UCSD-AML1 (cell line): ENCODE measurements around the gene ADRA1B.

Source experiments
- DNase-seq: peaks from one replicate; lab custom pipeline; 2025; ENCODE audit not compliant: unreplicated experiment; lab: John Stamatoyannopoulos, UW

Gene ADRA1B

GRCh38 chr5:159901308-159901707 lies 15.0 kb upstream of the ADRA1B start:
- DNase-seq = no peak

GRCh38 chr5:159901772-159902171 lies 14.5 kb upstream of the ADRA1B start:
- DNase-seq = no peak

GRCh38 chr5:159902444-159903121 lies 13.7 kb upstream of the ADRA1B start:
- no peak for DNase-seq

- no peak for DNase-seq
These were observed 13.2 kb upstream of the ADRA1B start for GRCh38 chr5:159903131-159903530.

- DNase-seq = no peak
These were observed 11.4 kb upstream of the ADRA1B start for GRCh38 chr5:159904874-159905273.

- no peak for DNase-seq
These were observed 10.8 kb upstream of the ADRA1B start for GRCh38 chr5:159905496-159905895.

GRCh38 chr5:159906463-159906862 lies 9.8 kb upstream of the ADRA1B start:
- no peak for DNase-seq

- DNase-seq = no peak
These were observed 9.3 kb upstream of the ADRA1B start for GRCh38 chr5:159906943-159907342.

- no peak for DNase-seq
These were observed 8.3 kb upstream of the ADRA1B start for GRCh38 chr5:159907689-159908590.

GRCh38 chr5:159908591-159908940 lies 7.7 kb upstream of the ADRA1B start:
- no peak for DNase-seq

- no peak for DNase-seq
These were observed 7.2 kb upstream of the ADRA1B start for GRCh38 chr5:159909126-159909525.

GRCh38 chr5:159910207-159910842 lies 6.0 kb upstream of the ADRA1B start:
- DNase-seq = no peak

GRCh38 chr5:159910843-159911229 lies 5.4 kb upstream of the ADRA1B start:
- no peak for DNase-seq

- no peak for DNase-seq
These were observed 4.9 kb upstream of the ADRA1B start for GRCh38 chr5:159911349-159911748.

GRCh38 chr5:159912033-159912800 lies 4.1 kb upstream of the ADRA1B start:
- no peak for DNase-seq

- DNase-seq = no peak
These were observed 3.2 kb upstream of the ADRA1B start for GRCh38 chr5:159913048-159913447.

GRCh38 chr5:159913501-159913900 lies 2.8 kb upstream of the ADRA1B start:
- no peak for DNase-seq

- DNase-seq = no peak
These were observed 819 bp downstream of the ADRA1B start for GRCh38 chr5:159916841-159917761.

GRCh38 chr5:159917994-159918393 lies 1.7 kb downstream of the ADRA1B start:
- no peak for DNase-seq

GRCh38 chr5:159921721-159922120 lies 5.4 kb downstream of the ADRA1B start:
- DNase-seq = no peak
